Vagina (tissue), 2 donors: ENCODE results near the gene FERMT2. TPM values are rescaled to one million over a fixed set of nuclear protein-coding genes. Genes with fewer than 3 reads are reported as not detected.

Source experiments
- DNase-seq, 2 donors: peaks; one replicate each; pipeline ENCODE4 v3.0.0-alpha.2; 2017; ENCODE audit errors: extremely low spot score in 2 of 2
- H3K27ac ChIP-seq: fragments of 200-600 bp; sonication (generic); one replicate; pipeline ENCODE4 v1.5.1; 2019
- H3K27me3 ChIP-seq: fragments of 200-600 bp; sonication (generic); one replicate; pipeline ENCODE4 v1.5.1; 2019
- H3K36me3 ChIP-seq, 2 donors: fragments of 200-600 bp; sonication (generic); one replicate each; pipeline ENCODE4 v1.5.1; 2017 to 2019
- H3K4me1 ChIP-seq: fragments of 200-600 bp; sonication (generic); one replicate; pipeline ENCODE4 v1.5.1; 2019
- H3K4me3 ChIP-seq, 2 donors: fragments of 200-600 bp; sonication (generic); 1 replicate in 1 of 2; 2 replicates in 1 of 2; pipeline ENCODE4 v1.5.1; 2016 to 2019
- H3K9me3 ChIP-seq: fragments of 200-600 bp; sonication (generic); one replicate; pipeline ENCODE4 v1.5.1; 2019
- POLR2A ChIP-seq, 2 donors: fragments of 450-650 bp; IDR thresholded peaks; one replicate each; pipeline ENCODE4 v1.6.1; 2017; ENCODE audit warnings: antibody characterized with exemption in 2 of 2, mild to moderate bottlenecking in 2 of 2, moderate library complexity in 2 of 2
- POLR2AphosphoS5 ChIP-seq, 2 donors: sonication (generic); formaldehyde crosslinking; IDR thresholded peaks; one replicate each; pipeline ENCODE4 v1.9.0; 2017; ENCODE audit warnings: antibody characterized with exemption in 2 of 2, mild to moderate bottlenecking in 2 of 2, low read depth in 1 of 2; ENCODE audit not compliant: insufficient read depth in 1 of 2
- intact Hi-C: fragments of 100-400 bp; cut with DNase I; formaldehyde crosslinking; loops from one replicate; pipeline ENCODE4 v1.15.1; 2023
- total RNA-seq: library from RNA; depleted of rRNA; stranded (reverse); fragments of >200 nt; gene quantifications from one replicate; pipeline ENCODE4 v1.2.3, GENCODE V29; 2016
- TF ChIP-seq, protein P1 (sequence below), 3 experiments: fragments of 450-650 bp in 2 of 3; fragments of 200-600 bp in 1 of 3; sonication (generic) in 1 of 3; IDR thresholded peaks; one replicate each; pipeline ENCODE4 v1.5.1; 2017 to 2019; ENCODE audit warnings: antibody characterized with exemption in 3 of 3, mild to moderate bottlenecking in 2 of 3, moderate library complexity in 2 of 3

Gene FERMT2
- total RNA-seq, 1 donor from 2014 or later: 70.2 TPM

DNA sequence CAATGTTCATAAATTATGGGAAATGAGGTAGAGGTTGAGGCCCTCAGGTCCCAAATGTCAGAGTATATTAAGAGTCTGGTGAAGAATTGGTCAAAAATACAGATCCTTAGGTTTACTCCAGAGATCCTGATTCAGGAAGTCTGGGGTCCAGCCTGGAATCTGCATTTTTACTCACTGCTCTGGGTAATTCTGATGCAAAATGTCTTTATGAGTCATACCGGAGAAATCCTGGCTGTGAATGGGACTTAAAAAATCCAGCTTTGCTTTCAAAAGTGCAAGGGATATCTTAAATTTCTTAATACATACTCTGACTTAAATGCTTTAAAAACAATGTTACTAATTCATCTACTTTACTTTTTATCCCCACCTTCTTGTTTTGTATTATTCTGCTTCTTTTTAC lies 74.5 kb downstream of the FERMT2 start:
- intact Hi-C loops: no loop called here
- H3K27me3 ChIP-seq: no peaks in the 10 kb centered on the region
- no peak overlapping the region for H3K27ac ChIP-seq
- peaks cover 20% of the 10 kb centered on the region for H3K4me1 ChIP-seq
- H3K4me3 ChIP-seq: no peak overlapping the region
- DNase-seq: no peak
- H3K36me3 ChIP-seq: peaks cover 0 to 48% of the 10 kb centered on the region in 2 donors
- TF ChIP-seq POLR2A (IDR thresholded peaks at IDR 0.05): no peak
- no peak for TF ChIP-seq POLR2AphosphoS5 (IDR thresholded peaks at IDR 0.05; ENCODE audit: insufficient read depth in 1 of 2, low read depth in 1 of 2)
- TF ChIP-seq, protein P1, sequence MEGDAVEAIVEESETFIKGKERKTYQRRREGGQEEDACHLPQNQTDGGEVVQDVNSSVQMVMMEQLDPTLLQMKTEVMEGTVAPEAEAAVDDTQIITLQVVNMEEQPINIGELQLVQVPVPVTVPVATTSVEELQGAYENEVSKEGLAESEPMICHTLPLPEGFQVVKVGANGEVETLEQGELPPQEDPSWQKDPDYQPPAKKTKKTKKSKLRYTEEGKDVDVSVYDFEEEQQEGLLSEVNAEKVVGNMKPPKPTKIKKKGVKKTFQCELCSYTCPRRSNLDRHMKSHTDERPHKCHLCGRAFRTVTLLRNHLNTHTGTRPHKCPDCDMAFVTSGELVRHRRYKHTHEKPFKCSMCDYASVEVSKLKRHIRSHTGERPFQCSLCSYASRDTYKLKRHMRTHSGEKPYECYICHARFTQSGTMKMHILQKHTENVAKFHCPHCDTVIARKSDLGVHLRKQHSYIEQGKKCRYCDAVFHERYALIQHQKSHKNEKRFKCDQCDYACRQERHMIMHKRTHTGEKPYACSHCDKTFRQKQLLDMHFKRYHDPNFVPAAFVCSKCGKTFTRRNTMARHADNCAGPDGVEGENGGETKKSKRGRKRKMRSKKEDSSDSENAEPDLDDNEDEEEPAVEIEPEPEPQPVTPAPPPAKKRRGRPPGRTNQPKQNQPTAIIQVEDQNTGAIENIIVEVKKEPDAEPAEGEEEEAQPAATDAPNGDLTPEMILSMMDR (IDR thresholded peaks at IDR 0.05): no peak
- H3K9me3 ChIP-seq: no peaks in the 10 kb centered on the region

DNA sequence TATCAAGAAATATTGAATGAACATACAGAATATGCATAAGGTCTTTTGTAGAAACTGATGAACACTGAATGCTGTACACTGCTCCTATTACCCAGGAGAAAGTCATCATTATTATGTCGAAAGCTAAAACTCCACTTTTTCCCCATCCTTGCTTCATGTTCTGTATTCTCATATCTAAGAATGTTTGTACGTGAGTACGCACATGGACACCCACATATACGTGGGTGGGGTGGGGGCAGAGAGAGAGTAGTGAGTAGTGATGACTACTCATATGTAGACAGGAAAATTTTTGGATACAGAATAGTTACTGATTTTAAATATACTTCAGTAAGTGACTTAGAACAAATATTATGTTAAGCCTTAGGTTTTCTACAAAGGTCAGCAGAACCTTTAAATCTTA lies 75.1 kb downstream of the FERMT2 start:
- Histone ChIP-seq H3K36me3 (peaks cover 0 to 54% of the 10 kb centered on the region in 2 donors), H3K4me3 (no peak overlapping the region), H3K9me3 (no peaks in the 10 kb centered on the region), H3K27ac (no peak overlapping the region), H3K4me1 (peaks cover 14% of the 10 kb centered on the region), H3K27me3 (no peaks in the 10 kb centered on the region)
- no peak for DNase-seq
- TF ChIP-seq POLR2AphosphoS5 (IDR thresholded peaks at IDR 0.05; ENCODE audit: insufficient read depth in 1 of 2, low read depth in 1 of 2) (no peak), POLR2A (IDR thresholded peaks at IDR 0.05) (no peak)
- TF ChIP-seq, protein P1 (IDR thresholded peaks at IDR 0.05): no peak
- intact Hi-C loops: no loop called here

DNA sequence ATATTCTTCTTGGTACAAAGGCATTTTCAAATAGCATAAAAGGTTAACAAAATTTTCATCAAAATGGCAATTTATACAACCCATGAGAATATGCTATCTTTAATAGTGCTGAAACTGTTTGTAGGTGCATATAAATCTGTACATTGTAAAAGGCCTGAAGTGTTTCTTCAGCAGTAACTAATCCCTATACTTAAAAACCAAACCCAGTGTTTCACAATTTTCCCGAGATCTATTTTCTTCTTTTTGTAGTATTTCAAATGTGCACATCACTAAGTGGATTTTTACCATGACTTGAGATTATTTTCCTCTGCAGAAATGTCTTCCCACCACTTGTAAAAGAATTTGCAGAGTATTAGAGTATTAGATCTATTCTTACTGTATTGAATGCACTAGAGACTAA lies 76.5 kb downstream of the FERMT2 start:
- Histone ChIP-seq H3K27ac (no peak overlapping the region), H3K36me3 (peaks cover 0 to 64% of the 10 kb centered on the region in 2 donors), H3K27me3 (no peaks in the 10 kb centered on the region), H3K4me1 (peaks cover 10% of the 10 kb centered on the region), H3K4me3 (no peak overlapping the region), H3K9me3 (no peaks in the 10 kb centered on the region)
- intact Hi-C loops: no loop called here
- TF ChIP-seq POLR2A (IDR thresholded peaks at IDR 0.05) (no peak), POLR2AphosphoS5 (IDR thresholded peaks at IDR 0.05; ENCODE audit: insufficient read depth in 1 of 2, low read depth in 1 of 2) (no peak)
- TF ChIP-seq, protein P1 (IDR thresholded peaks at IDR 0.05): no peak
- DNase-seq: no peak

DNA sequence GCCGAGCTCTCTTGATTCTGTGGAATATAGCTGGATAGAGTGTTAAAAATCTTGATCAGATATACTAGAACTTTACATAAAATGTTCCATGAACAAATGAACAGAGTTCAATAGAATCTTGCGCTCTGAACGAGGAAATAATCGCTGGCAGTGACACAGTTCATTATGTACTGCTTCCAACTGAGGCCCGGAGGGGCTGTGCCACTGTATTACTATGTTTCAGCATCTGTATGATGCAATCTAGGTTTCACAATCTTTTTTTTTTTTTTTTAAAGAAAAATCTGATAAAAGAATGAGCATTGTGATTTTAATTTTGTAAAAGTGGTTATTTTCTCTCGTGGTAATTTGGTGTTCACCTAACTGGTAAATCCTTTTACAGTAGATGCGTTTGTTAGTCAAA lies 77.2 kb downstream of the FERMT2 start:
- DNase-seq: no peak
- intact Hi-C loops: no loop called here
- Histone ChIP-seq H3K4me1 (peaks cover 10% of the 10 kb centered on the region), H3K27me3 (no peaks in the 10 kb centered on the region), H3K9me3 (no peaks in the 10 kb centered on the region), H3K27ac (no peak overlapping the region), H3K4me3 (no peak overlapping the region), H3K36me3 (peaks cover 0 to 71% of the 10 kb centered on the region in 2 donors)
- TF ChIP-seq POLR2AphosphoS5 (IDR thresholded peaks at IDR 0.05; ENCODE audit: insufficient read depth in 1 of 2, low read depth in 1 of 2) (peak in 1 of 2 donors; percentile 75), POLR2A (IDR thresholded peaks at IDR 0.05) (no peak)
- TF ChIP-seq, protein P1 (IDR thresholded peaks at IDR 0.05): no peak

DNA sequence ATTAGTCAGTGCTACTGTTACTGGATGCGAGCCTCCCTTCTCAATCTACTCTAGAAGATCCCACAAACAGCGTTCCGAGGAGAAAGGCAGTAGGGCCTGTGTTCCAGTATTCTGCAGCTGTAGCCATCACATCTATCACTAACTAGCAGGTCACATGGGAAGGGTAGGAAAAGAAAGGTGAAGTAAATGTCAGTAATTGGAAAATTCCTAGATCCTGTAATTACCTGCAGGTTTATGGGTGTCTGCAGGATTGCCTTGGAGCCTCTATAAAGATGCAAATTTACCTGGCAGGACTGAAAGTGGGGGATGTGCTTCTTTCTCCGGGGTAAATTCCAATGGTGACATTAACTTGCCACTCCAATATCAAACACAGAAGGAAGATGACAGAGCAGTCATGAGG lies 77.8 kb downstream of the FERMT2 start:
- no peak for DNase-seq
- H3K9me3 ChIP-seq: no peaks in the 10 kb centered on the region
- peaks cover 10% of the 10 kb centered on the region for H3K4me1 ChIP-seq
- H3K36me3 ChIP-seq: peaks cover 0 to 70% of the 10 kb centered on the region in 2 donors
- TF ChIP-seq POLR2A (IDR thresholded peaks at IDR 0.05) (no peak), POLR2AphosphoS5 (IDR thresholded peaks at IDR 0.05; ENCODE audit: insufficient read depth in 1 of 2, low read depth in 1 of 2) (no peak)
- TF ChIP-seq, protein P1 (IDR thresholded peaks at IDR 0.05): no peak
- H3K4me3 ChIP-seq: no peak overlapping the region
- no peak overlapping the region for H3K27ac ChIP-seq
- intact Hi-C loops: no loop called here
- no peaks in the 10 kb centered on the region for H3K27me3 ChIP-seq
